Measurements from ENCODE around the gene DNAJA1.
"Not testable (repeated sequence)": the region's sequence is repeated elsewhere in the genome, so short reads cannot be mapped to it uniquely, and the experiment has no call there.

- TF ChIP-seq TEAD4 (CRISPR knock-in tag; IDR thresholded peaks at IDR 0.05); USF2 (CRISPR knock-in tag; IDR thresholded peaks at IDR 0.05); CTCF (IDR thresholded peaks at IDR 0.05); SP1 (CRISPR knock-in tag; conservative IDR thresholded peaks at IDR 0.05); NR2C2 (CRISPR knock-in tag; IDR thresholded peaks at IDR 0.05); ETV6 (CRISPR knock-in tag; IDR thresholded peaks at IDR 0.05): not testable (repeated sequence)
Measured at GRCh38 chr9:33000682-33001055, 24.4 kb upstream of the DNAJA1 start.

Data from WTC11 (cell line).